ENCODE results near the gene SLC6A1.

SLC6A1 gene

DNA sequence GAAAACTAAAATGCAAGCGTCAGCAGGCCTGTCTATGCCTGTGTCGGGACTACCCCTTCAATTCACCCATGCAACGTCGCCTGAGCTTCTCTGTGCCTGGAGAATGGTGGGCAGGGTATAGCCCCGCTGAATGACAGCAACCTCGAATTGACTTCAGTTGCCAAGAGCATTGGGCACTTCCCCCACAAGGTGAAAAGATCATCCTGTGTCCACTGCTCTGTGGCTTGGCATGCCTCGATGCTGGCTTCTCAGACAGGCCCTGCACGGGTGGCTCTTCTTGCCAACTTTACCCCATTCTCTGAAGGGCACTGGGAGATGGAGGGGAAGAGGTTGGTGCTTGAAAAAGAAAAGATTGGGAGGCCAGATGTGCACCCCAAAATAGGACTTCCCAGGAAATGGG, 3.3 kb downstream of the SLC6A1 start:
- no peak for DNase-seq

DNA sequence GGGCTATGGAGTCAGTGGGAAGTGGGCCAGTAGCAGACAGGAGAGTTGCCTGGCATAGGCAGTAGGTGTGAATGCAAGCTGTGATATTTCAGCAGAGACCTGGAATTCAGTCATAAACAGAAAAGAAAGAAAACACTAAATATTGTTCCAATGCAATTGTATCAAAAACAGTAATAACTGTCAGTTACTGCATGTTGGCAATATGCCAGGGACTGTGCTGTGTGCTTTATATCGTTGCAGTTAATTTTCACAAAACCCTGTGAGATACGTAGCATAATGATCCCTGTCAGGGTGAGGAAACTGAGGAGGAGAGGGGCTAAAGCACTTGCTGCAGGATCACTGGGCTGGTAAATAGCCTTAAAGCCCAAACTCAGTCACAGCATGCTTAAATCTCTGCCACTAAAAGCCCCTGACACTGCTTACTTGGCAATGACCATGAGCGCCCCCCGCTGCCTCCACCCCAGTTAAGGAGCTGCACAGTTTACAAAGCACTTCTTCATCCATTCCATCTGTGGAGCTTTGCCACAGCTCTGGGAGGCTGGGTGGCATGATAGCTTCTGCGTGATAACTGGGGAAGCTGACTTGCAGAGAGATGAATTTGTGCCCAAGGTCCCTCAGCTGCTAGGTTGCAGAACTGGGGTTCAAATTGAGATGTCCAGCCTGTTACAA, 3.9 kb downstream of the SLC6A1 start:
- no peak for DNase-seq

DNA sequence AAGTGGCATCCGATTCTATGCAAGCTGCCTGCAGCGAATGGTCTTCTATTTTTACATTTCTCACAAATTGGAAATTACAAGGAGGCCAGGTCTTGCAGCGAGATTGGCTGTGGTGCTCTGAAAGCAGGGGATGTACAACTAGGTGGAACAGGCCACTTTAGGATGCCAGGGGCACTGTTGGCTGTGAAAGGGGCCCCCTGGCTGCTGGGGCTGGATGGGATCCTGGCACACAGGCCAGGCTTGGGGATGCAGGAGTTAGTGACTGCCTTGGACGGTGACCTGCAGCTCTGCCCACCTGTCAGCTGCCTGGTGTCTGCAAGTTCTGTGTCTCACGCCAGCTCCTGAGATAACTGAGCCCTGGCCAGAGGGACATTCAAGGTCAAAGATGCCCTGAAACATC, 4.6 kb downstream of the SLC6A1 start:
- DNase-seq = no peak

DNA sequence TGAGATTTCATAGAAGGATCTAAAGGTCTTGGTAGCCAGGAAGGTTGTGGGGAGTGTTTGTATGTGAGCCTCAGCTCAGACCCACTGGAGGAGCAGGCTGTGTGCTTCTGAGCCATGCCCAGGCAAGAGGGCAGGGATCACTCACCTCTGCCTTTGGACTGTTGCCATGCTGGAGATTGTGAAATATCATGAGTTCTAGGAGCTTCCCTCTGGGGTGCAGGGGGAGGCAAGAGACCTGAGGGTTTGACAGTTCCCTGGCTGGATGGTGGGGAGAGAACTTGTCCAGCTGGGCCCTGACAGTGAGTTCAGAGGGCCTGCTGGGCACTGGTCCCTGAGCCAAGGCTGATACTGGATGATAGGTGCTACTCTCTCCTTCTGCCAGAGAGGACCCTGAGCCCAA, 6.0 kb downstream of the SLC6A1 start:
- DNase-seq = no peak

DNA sequence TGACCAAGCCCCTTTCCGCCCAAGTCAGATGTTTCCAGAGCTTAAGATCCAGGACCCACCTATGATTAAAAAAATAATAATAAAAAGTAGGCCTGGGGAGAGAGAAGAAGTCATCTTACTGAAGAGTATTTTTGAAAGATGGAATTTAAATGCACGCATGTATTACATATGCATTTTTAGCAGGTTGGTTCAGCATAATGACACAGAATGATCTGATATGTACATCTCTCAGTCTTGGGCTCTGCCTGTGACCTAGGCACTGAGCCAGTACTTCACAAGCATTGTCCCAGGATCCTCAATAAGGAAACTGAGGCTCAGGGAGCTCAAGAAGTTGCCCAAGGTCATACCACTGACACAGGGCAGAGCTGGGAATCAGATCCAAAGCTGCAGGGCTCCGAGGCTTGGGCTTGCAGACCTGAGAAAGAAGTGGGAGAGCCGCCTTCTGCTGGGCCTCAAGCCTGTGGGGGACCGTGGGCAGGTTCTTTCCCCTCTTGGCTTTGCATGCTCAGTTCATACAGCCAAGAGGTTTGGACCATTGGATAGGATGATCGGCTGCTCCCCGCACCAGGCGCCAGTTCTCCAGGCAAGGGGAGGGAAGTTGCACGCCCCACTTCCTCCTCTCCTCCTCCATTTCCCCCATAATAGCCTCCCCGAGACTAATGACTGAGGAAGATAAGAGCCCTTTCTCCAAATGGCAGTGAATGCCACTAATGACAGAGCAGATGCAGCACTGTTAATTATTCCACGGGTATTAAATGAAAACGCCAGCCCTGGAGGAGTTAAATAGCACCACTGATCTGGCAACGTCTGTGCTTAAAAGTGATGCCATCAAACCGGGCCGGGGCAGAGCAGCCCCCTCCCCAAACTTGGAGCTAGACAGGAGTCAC, 6.9 kb downstream of the SLC6A1 start:
- DNase-seq = no peak

- DNase-seq = no peak
These were observed 8.0 kb downstream of the SLC6A1 start for GRCh38 chr3:11000528-11000927.

GRCh38 chr3:11001020-11001657, 8.6 kb downstream of the SLC6A1 start:
- no peak for DNase-seq

DNA sequence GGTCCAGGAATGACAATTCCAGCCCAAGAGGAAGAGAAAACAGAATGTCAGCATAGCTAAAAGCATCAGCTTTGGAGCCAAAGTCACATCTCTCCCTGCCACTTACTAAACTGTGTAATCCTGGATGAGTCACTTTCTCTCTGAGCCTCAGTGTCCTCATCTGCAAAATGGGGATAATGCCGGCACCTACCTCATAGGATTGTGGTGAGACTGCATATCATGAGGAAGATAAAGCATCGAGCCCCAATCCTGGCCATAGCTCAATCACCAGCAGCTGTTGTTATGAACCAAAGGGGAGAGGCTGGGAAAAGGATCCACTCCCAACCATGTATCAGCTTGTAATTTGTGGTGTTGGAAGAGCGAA, 9.1 kb downstream of the SLC6A1 start:
- DNase-seq = no peak

- DNase-seq = no peak
These were observed 9.8 kb downstream of the SLC6A1 start for GRCh38 chr3:11002371-11002807.

DNA sequence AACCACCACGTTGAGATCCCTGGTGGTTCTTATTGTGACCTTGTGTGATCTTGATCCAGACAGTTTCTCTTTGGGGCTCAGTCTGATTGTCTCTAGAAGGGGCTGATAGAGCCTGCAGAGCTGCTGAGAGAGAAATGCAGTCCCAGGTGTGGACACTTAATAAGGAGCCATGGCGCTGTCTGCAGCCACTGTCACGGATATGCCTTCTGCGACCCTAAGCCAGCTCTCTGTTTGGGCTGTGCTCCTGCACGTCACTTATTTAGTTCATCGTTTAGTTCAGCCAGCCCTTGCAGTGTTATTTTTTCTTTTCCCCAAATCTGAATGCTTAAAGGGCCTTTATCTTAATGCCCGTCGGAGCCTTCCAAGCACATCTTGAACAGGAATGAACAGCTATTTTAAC, 12.0 kb downstream of the SLC6A1 start:
- no peak for DNase-seq

DNA sequence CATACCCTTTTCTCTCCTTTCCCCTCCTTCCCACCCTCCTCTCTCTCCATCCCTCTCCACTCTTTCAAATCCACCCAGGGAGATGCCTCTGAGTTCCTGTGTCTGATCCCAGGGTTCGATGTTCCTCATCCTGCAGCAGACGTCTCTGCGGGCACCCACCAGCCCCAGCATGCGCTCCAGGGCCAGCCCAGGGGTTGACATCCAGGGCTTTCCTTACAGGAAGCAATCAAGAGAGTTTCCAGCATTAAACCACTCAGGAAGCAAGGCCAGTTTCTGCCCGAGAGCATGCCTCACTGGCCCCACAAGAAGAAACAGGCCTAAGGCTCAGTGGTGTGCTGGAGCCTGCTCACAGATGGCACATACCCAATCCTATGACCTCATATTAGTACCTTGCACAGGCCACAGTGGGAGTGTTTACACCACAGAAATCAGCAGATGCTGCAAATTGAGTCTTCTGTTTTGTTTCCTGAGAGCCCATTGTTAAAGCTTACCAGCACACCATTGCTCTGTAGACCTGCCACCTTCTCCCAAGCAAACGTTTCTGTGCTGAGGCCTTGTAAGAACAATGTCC, 13.2 kb downstream of the SLC6A1 start:
- no peak for DNase-seq

- DNase-seq = no peak
These were observed 14.7 kb downstream of the SLC6A1 start for GRCh38 chr3:11006986-11007933.

GRCh38 chr3:11009898-11010297, 17.4 kb downstream of the SLC6A1 start:
- no peak for DNase-seq

- no peak for DNase-seq
These were observed 18.0 kb downstream of the SLC6A1 start for GRCh38 chr3:11010426-11011165.

- no peak for DNase-seq
These were observed 21.7 kb downstream of the SLC6A1 start for GRCh38 chr3:11014253-11014652.

DNA sequence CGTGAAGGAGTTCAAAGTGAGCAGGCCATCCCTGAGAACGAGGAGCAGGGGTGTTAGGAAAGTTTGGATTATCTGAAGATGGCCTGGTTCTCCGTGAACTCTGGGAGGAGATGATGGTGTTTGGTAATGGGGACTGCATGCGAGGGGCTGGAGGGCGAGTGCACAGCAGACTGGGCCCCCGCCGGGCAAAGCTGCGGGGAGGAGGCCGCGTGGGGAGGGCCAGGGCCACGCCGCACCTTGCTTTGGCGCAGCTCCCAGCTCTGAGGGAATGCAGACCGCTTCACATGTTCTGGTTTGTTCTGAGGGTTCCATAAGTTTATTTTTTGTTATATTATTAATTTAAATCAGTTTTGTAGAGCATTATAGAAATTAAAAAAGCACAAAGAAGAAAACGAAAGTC, 22.2 kb downstream of the SLC6A1 start:
- DNase-seq = no peak

DNA sequence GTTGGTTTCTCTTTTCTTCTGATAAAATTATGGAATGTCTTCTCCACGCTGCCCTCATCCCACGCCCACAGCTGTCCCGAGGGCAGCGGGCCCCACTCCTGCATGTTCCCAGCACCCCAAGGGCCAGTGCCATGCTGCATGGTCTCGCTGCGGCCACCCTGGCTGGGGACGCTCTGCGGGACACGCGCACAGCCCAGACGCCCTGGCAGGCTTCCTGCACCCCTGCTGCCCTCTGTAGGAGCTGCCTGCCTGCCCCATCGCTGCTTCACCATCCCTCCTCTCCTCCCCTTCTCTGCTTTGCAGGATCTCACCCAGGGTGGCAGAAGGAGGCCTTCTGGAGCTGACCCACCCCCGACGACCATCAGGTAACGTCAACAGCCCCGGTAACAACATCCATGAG, 22.8 kb downstream of the SLC6A1 start:
- no peak for DNase-seq

GRCh38 chr3:11016727-11017126, 24.2 kb downstream of the SLC6A1 start:
- DNase-seq = no peak

GRCh38 chr3:11019116-11019819, 26.7 kb downstream of the SLC6A1 start:
- no peak for DNase-seq

DNA sequence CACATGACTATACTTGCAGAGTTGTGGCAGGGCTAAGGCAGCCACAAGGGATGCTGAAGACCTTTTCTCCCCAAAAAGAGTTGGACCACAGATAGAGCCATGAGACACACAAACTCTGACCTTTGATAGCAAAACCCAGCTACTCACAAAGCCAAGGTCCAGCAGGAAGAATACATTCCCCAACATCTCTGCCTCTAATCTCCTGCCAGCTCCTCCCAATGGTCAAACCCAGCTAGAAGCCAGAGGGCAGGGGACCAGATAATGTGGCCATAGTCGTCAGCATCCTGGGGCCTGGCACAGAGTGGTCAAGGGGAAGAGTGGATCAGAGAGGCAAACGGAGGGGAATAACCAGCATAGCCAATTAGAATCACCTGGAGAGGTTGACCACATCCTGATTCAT, 28.2 kb downstream of the SLC6A1 start:
- DNase-seq = no peak

DNA sequence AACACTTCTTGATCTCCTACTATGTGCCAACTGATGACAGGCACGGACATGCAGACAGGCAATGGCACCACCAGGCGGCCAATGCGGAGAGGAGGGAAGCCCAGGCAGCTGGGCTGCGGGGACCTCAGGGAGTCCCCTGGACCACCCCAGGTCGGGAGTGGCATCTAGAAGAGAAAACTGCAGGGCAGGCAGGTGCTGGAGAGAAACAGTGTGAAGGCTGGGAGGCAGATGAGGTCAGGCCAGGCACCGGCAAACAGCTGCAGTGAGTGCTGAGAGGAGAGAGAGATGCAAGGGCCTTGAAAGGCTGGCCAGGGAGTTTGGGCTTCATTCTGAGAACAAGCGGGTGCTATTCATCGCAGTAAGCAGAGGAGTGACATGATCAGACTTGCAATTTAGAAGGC, 29.1 kb downstream of the SLC6A1 start:
- no peak for DNase-seq

Measured in CD4-positive, alpha-beta T cell treated with Interleukin-21 for 1 hour (primary cell).